ES-I3 (cell line): ENCODE measurements around the gene DLG2.

Experiments used
- H3K36me3 ChIP-seq: 2 replicates; pipeline ENCODE4 v1.6.1; 2013; ENCODE audit warnings: mild to moderate bottlenecking, low read length, control low read depth, moderate library complexity; ENCODE audit not compliant: insufficient read depth
- H3K4me1 ChIP-seq: 2 replicates; pipeline ENCODE4 v1.6.1; 2013; ENCODE audit warnings: mild to moderate bottlenecking, control low read depth, low read length; ENCODE audit not compliant: insufficient read depth
- H3K9ac ChIP-seq: 2 replicates; pipeline ENCODE4 v1.6.1; 2013; ENCODE audit warnings: low read depth, mild to moderate bottlenecking, low read length, moderate library complexity
- H3K9me3 ChIP-seq: 2 replicates; pipeline ENCODE4 v1.6.1; 2013; ENCODE audit warnings: mild to moderate bottlenecking, low read length, moderate library complexity; ENCODE audit not compliant: control insufficient read depth, insufficient read depth

The DLG2 gene

DNA sequence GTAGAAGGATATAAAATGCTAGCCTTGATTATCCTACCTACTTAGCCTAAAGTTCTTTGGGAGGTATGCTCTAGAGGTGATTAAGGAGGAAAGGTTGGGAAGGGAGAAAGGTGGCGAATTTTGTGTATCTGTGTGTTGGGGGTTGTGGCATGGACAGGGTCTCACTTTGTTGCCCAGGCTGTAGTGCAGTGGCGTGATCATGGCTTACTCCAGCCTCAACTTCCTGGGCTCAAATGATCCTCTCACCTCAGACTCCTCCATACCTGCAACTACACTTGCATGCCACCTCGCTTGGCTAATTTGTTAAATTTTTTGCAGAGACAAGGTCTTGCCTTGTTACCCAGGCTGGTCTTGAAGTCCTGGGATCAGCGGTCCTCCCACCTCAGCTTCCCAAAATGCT lies 1094.8 kb downstream of the DLG2 start:
- Histone ChIP-seq H3K36me3 (no peaks in the 10 kb centered on the region), H3K9me3 (no peaks in the 10 kb centered on the region)

GRCh38 chr11:84526250-84526649 lies 1100.9 kb downstream of the DLG2 start:
- Histone ChIP-seq H3K9me3 (no peaks in the 10 kb centered on the region), H3K9ac (no peak overlapping the region), H3K36me3 (no peaks in the 10 kb centered on the region), H3K4me1 (no peaks in the 10 kb centered on the region; the same call in 1 of the 2 replicates)

More for the DNA sequence above, 1094.8 kb downstream of the DLG2 start:
- Histone ChIP-seq H3K9ac (no peak overlapping the region), H3K4me1 (no peaks in the 10 kb centered on the region; the same call in 1 of the 2 replicates)

DNA sequence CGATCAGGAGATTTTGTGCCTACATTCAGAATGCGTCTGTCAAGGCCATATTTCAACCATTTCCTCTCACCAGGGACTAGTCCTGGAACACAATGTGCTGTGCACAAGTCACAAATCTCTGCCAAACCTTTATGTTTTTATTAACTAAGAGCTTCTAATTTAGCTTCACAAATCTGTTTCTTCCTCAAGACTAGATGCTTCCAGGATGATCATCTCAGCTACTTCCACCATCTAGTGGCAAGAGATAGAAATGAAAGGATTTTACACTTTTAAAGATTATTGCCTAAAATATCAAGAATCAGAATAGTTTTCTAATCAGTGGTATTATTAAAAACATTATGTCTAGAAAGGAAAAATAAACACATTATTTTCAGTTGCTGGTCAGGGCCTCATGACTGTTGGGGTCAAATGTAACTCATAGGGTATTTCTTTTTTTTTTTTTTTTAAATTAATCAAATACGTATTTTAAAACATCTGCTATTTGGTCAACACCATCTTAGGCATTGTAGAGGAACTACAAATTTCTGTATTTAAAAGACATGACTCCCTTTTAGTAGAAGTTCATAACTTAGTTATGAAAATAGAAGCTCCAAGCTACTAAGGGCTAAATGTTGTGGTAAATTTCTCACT lies 1102.6 kb downstream of the DLG2 start:
- no peaks in the 10 kb centered on the region for H3K9me3 ChIP-seq
- no peak overlapping the region for H3K9ac ChIP-seq
- H3K4me1 ChIP-seq, result no peaks in the 10 kb centered on the region
- no peaks in the 10 kb centered on the region for H3K36me3 ChIP-seq

DNA sequence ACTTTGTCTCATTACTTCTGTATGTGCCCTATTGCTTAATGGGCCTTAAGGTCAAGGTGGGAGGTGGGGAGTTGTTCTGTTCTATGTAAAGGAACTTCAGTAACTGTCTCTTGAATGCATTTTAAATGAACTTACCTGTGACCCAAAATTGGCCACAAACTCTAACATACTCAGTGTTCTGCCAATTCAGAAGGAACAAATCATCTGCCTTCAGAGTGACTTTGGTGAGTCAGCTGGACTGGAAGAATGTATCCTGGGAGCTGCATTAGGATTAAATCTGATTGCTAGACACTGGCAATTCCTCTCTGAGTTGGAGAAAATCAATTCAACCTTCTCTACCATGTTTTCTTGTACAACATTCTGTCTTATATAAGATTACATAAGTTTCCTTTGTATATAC lies 1104.8 kb downstream of the DLG2 start:
- Histone ChIP-seq H3K36me3 (no peaks in the 10 kb centered on the region), H3K9ac (no peak overlapping the region), H3K4me1 (no peaks in the 10 kb centered on the region), H3K9me3 (no peaks in the 10 kb centered on the region)

- Histone ChIP-seq H3K9ac (no peak overlapping the region), H3K9me3 (no peaks in the 10 kb centered on the region), H3K4me1 (peaks cover 5% of the 10 kb centered on the region; the same call in 1 of the 2 replicates)
Observed at GRCh38 chr11:84518631-84519183, 1108.4 kb downstream of the DLG2 start.

DNA sequence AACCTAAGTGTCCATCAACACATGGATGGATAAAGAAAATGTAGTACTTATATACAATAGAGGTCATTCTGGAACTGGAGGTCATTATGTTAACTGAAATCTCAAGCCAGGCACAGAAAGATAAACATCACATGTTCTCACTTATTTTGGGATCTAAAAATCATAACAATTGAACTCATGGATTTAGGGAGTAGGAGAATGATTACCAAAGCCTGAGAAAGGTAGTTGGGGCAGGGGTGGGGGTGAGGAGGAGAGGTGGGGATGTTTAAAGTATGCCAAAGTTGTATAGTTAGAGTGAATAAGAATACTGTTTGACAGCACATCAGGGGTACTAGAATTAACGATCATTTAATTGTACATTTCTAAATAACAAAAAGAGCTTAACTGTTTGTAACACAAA lies 1112.7 kb downstream of the DLG2 start:
- peaks cover 5% of the 10 kb centered on the region; the same call in 1 of the 2 replicates for H3K4me1 ChIP-seq
- H3K36me3 ChIP-seq, result no peaks in the 10 kb centered on the region
- no peaks in the 10 kb centered on the region for H3K9me3 ChIP-seq
- H3K9ac ChIP-seq, result no peak overlapping the region

More at GRCh38 chr11:84518631-84519183, 1108.4 kb downstream of the DLG2 start:
- no peaks in the 10 kb centered on the region for H3K36me3 ChIP-seq

- H3K9ac ChIP-seq, result no peak overlapping the region
- no peaks in the 10 kb centered on the region for H3K36me3 ChIP-seq
- H3K9me3 ChIP-seq, result no peaks in the 10 kb centered on the region
- H3K4me1 ChIP-seq, result no peaks in the 10 kb centered on the region
Observed at GRCh38 chr11:84503503-84503902, 1123.6 kb downstream of the DLG2 start.

DNA sequence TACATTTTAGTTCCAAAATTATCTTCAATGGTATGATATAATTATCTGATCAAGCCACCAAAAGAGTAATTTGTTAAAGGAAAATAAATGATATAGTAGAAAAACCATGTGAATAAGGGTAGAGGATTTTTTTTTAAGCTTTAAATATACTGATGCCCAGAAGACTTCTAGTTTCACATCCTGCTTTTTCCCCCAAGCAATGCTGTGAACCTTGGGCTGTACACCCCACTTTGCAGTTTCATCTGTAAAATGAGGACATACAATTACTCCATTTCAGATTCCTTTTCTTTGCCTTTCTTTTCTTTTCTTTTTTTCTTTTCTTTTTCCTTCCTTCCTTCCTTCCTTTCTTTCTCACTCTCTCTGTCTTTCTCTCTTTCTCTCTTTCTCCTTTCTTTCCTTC lies 1125.4 kb downstream of the DLG2 start:
- H3K36me3 ChIP-seq, result no peaks in the 10 kb centered on the region
- H3K9me3 ChIP-seq, result no peaks in the 10 kb centered on the region
- no peak overlapping the region for H3K9ac ChIP-seq
- no peaks in the 10 kb centered on the region for H3K4me1 ChIP-seq

DNA sequence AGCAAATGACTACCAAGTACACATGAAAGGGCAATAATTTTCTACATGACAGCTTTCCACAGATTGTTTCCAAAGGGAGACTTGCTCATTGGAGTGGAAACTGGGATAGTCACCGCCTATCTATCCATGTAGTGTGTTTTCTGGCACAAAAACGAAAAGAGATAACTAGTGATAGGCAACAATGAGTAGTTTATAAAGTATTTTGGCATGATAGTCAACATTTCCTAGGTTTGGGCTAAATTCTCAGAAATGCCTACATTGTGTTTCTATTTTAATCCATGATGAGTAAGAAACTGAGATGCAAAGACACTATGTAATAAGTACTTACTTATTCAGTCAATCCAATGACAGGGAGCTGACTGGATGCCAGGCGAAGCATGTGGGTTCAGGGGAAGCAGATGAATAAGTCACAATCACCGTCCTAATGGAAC lies 1129.1 kb downstream of the DLG2 start:
- Histone ChIP-seq H3K9me3 (no peaks in the 10 kb centered on the region), H3K9ac (no peak overlapping the region), H3K36me3 (no peaks in the 10 kb centered on the region), H3K4me1 (no peaks in the 10 kb centered on the region)

DNA sequence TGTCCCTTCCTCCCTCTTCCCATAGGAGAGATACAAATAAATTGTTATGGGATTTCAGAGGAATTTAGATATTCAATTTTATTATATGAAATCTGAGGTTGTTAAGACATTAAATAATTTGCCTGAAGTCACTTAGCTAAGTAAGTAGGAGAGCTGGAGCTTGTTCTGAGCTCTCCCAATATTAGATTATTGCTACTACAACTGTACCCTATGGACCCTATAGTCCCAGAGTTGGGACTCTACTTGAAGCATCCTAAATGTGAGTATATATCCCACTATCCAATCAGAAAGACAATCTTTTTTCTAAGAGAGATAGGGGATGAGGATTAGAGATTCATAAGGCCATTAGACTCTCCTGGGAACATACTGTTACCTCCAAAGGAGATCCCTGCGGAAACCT lies 1130.0 kb downstream of the DLG2 start:
- H3K4me1 ChIP-seq, result no peaks in the 10 kb centered on the region
- H3K9ac ChIP-seq, result no peak overlapping the region
- H3K36me3 ChIP-seq, result no peaks in the 10 kb centered on the region
- no peaks in the 10 kb centered on the region for H3K9me3 ChIP-seq

- no peak overlapping the region for H3K9ac ChIP-seq
- H3K4me1 ChIP-seq, result no peaks in the 10 kb centered on the region
- no peaks in the 10 kb centered on the region for H3K36me3 ChIP-seq
- no peaks in the 10 kb centered on the region for H3K9me3 ChIP-seq
Observed at GRCh38 chr11:84496122-84496521, 1131.0 kb downstream of the DLG2 start.

DNA sequence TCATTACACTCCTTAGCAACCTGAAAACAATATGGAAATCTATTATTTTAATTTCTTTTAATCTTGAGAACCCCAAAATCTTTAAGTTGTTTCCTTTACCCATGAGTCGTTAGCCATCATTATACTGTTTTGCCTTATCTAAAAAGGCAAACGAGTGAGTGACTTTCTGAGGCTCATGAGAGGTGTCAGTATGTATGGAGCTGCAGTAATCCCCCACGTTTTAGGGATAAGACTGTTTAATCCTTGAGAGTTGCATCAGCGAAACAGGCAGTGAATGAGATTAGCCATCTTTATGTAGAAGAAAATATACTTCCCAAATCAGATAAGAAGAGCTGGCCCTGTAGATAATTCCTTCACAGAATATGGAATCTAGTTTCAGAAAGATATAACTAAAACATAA lies 1147.0 kb downstream of the DLG2 start:
- Histone ChIP-seq H3K4me1 (no peaks in the 10 kb centered on the region), H3K36me3 (no peaks in the 10 kb centered on the region), H3K9me3 (no peaks in the 10 kb centered on the region), H3K9ac (no peak overlapping the region)

DNA sequence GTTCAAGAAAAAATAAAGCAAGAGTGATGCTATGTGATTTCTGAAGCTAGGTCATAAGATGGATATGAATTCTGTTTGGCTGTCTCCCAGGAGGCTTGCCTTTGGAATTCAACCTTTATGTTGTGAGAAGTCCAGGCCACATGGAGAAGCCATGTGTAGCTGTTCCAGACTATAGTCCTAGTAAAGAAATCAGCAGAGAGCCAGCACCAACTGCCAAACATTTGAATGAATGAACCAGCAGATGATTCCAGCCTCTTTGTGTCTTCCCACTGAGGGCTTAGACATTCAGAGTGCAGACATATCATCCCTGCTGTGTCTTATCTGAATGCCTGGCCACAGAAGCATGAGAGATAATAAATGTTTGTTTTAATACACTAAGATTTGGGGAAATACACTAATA lies 1150.6 kb downstream of the DLG2 start:
- Histone ChIP-seq H3K9ac (no peak overlapping the region), H3K36me3 (no peaks in the 10 kb centered on the region), H3K9me3 (no peaks in the 10 kb centered on the region), H3K4me1 (peaks cover 5% of the 10 kb centered on the region; the same call in 1 of the 2 replicates)

DNA sequence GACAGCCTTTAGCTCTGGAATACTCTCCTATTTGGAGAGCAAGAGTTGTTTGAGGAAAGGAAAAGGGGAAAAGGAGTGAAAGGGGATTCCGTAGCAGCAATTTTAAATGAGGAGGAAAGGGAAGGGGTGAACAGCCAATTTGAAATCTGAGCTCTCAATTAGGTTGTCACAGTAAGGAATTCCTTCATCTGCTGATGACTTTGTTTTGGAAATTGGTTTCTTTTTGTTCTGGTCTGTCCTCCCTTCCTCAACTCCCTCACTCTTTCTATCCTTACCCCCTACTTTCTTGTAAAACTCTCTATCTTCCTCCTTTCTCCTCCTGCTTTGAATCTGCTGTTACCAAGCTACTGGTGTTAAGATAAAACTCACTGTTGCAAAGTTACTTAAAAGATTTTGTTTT lies 1155.6 kb downstream of the DLG2 start:
- no peaks in the 10 kb centered on the region for H3K9me3 ChIP-seq
- no peaks in the 10 kb centered on the region for H3K36me3 ChIP-seq
- H3K4me1 ChIP-seq, result peaks cover 12% of the 10 kb centered on the region; the same call in 1 of the 2 replicates
- H3K9ac ChIP-seq, result no peak overlapping the region

DNA sequence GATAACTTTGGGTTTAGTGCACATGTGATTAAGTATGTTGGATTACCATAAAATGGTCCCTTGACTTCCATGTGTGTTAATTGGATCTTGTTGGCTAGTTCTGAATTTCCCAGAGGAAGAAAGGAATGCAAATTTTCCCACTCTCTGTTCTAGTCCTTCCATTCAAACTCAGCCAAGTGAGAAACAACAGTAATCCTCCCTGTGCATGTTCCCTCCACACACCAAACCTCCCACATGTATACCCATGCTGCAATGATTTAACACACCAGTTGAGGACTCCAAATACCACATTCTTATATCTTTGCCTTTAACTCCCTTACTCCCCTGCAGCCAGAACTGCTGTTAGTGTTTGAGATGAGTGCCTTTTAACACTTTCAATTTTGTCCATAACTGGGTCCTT lies 1158.9 kb downstream of the DLG2 start:
- Histone ChIP-seq H3K9ac (no peak overlapping the region), H3K4me1 (peaks cover 12% of the 10 kb centered on the region; the same call in 1 of the 2 replicates), H3K9me3 (no peaks in the 10 kb centered on the region), H3K36me3 (no peaks in the 10 kb centered on the region)
